ENCODE data around the gene OBP2A. TPM values are rescaled to one million over a fixed set of nuclear protein-coding genes. Genes with fewer than 3 reads are reported as not detected.

OBP2A gene
- total RNA-seq, 1 experiment from 2014 or later: not detected

GRCh38 chr9:135588371-135588770 is 42.4 kb downstream of the OBP2A start:
- H4K91ac ChIP-seq (ENCODE audit: insufficient read length, low read depth, low read length): no peak overlapping the region
- no peak overlapping the region for H3K4me3 Mint-ChIP-seq

More at GRCh38 chr9:135588371-135588770, 42.4 kb downstream of the OBP2A start:
- no peaks in the 10 kb centered on the region for H3K4me1 Mint-ChIP-seq
- Histone ChIP-seq H3K79me1 (ENCODE audit: insufficient read depth, low read depth, low read length, poor library complexity, severe bottlenecking) (no peaks in the 10 kb centered on the region), H3K9ac (ENCODE audit: extremely low read depth, insufficient read length, low read length) (no peak overlapping the region), H3K9me3 (ENCODE audit: control insufficient read depth, low read depth, low read length) (no peaks in the 10 kb centered on the region), H3K79me2 (ENCODE audit: insufficient read depth, low read length) (no peaks in the 10 kb centered on the region), H2BK120ac (ENCODE audit: low read depth, low read length, poor library complexity, severe bottlenecking) (no peak overlapping the region), H3K23me2 (ENCODE audit: insufficient read length, low read depth, low read length, poor library complexity, severe bottlenecking) (no peaks in the 10 kb centered on the region), H4K20me1 (ENCODE audit: control insufficient read depth, insufficient read depth, insufficient read length) (no peaks in the 10 kb centered on the region), H3K4ac (ENCODE audit: low read depth, low read length) (no peak overlapping the region), H2AK5ac (ENCODE audit: insufficient read length, low read length) (no peak overlapping the region), H3K56ac (ENCODE audit: insufficient read length, low read depth, low read length) (no peak overlapping the region), H2BK5ac (ENCODE audit: insufficient read length, low read length) (no peak overlapping the region), H3T11ph (ENCODE audit: low read length) (no peak overlapping the region), H2BK15ac (ENCODE audit: low read depth, low read length) (no peak overlapping the region), H3K14ac (ENCODE audit: insufficient read depth, low read length) (no peak overlapping the region), H2BK12ac (ENCODE audit: insufficient read length, low read depth, low read length) (no peak overlapping the region), H4K5ac (ENCODE audit: insufficient read length, low read depth, low read length) (no peak overlapping the region), H3K27me3 (ENCODE audit: insufficient read depth, low read length) (no peaks in the 10 kb centered on the region), H4K8ac (replicated peaks; ENCODE audit: insufficient read length, low read depth, low read length) (no peak overlapping the region), H3K23ac (ENCODE audit: insufficient read length, low read depth, low read length) (no peak overlapping the region), H3K18ac (ENCODE audit: insufficient read length, low read depth, low read length) (no peak overlapping the region), H2BK20ac (ENCODE audit: low read depth, low read length, poor library complexity, severe bottlenecking) (no peak overlapping the region), H3K27ac (ENCODE audit: insufficient read length, low read depth, low read length) (no peak overlapping the region), H2AFZ (ENCODE audit: low read length) (no peak overlapping the region), H3K4me2 (ENCODE audit: insufficient read depth, insufficient read length, low read length) (no peak overlapping the region), H3K4me1 (ENCODE audit: insufficient read depth, low read length) (no peaks in the 10 kb centered on the region)
- no peaks in the 10 kb centered on the region for H3K36me3 Mint-ChIP-seq (ENCODE audit: insufficient read depth in 1 of 3, low read depth in 3 of 3)
- H3K9me3 Mint-ChIP-seq: no peaks in the 10 kb centered on the region; a peak in 1 of 5 replicates
- no peak for TF ChIP-seq CTCF (conservative IDR thresholded peaks at IDR 0.05)
- no peak for DNase-seq
- no peaks in the 10 kb centered on the region; the same call in 1 of the 2 replicates for H3K27me3 Mint-ChIP-seq (ENCODE audit: low read depth)
- no peak overlapping the region for H3K27ac Mint-ChIP-seq
- WGBS (ENCODE audit: extremely low coverage, insufficient read length, low lambda C conversion rate): no CpG with 5 or more reads among the region's 9 CpGs
